SU-DHL-6 (cell line): ENCODE results near the gene VCAN.

Source experiments
- H2AFZ ChIP-seq: fragments of 200-600 bp; sonication (generic); 2 replicates; pipeline ENCODE4 v1.6.1; 2014; ENCODE audit warnings: low read depth, mild to moderate bottlenecking, moderate library complexity, mixed read lengths, antibody characterized with exemption, low read length; ENCODE audit not compliant: severe bottlenecking
- H3F3A ChIP-seq: fragments of 200-600 bp; shearing (Covaris generic); 2 replicates; pipeline ENCODE4 v1.6.0; 2016; ENCODE audit warnings: antibody characterized with exemption, mild to moderate bottlenecking; ENCODE audit not compliant: insufficient read depth
- H3K27ac ChIP-seq: fragments of 200-600 bp; sonication (generic); 2 replicates; pipeline ENCODE4 v1.5.1; 2016; ENCODE audit warnings: low read depth, mild to moderate bottlenecking, low read length, moderate library complexity, mixed read lengths
- H3K27me3 ChIP-seq: fragments of 200-600 bp; sonication (generic), shearing (Covaris generic); 2 replicates; pipeline ENCODE4 v1.6.0; 2014; ENCODE audit warnings: mild to moderate bottlenecking, low read length
- H3K36me3 ChIP-seq: fragments of 200-600 bp; sonication (generic); 2 replicates; pipeline ENCODE4 v1.6.1; 2014; ENCODE audit warnings: mild to moderate bottlenecking, low read length, mixed read lengths
- H3K4me2 ChIP-seq: fragments of 300-600, 200-600 bp; shearing (Covaris generic), sonication (generic); 2 replicates; pipeline ENCODE4 v1.6.0; 2014; ENCODE audit warnings: low read length, low read depth, mild to moderate bottlenecking; ENCODE audit not compliant: poor library complexity, severe bottlenecking
- H3K4me3 ChIP-seq: fragments of 200-600 bp; sonication (generic); 2 replicates; pipeline ENCODE4 v1.5.1; 2014; ENCODE audit warnings: antibody characterized with exemption, low read length, mild to moderate bottlenecking, mixed read lengths; ENCODE audit not compliant: insufficient read depth, poor library complexity, severe bottlenecking
- H3K79me2 ChIP-seq: fragments of 200-600 bp; sonication (generic); 2 replicates; pipeline ENCODE4 v1.6.1; 2014; ENCODE audit warnings: mild to moderate bottlenecking, low read length, moderate library complexity; ENCODE audit not compliant: insufficient read depth
- H3K9ac ChIP-seq: fragments of 200-600 bp; sonication (generic); 2 replicates; pipeline ENCODE4 v1.7.0; 2014; ENCODE audit warnings: mild to moderate bottlenecking, low read length
- H3K9me2 ChIP-seq: fragments of 200-600 bp; sonication (generic); replicated peaks from 2 replicates; pipeline ENCODE4 v1.6.1; 2014; ENCODE audit warnings: low read length; ENCODE audit not compliant: insufficient read depth
- H3K9me3 ChIP-seq: fragments of 200-600 bp; sonication (generic); 2 replicates; pipeline ENCODE4 v1.6.1; 2014; ENCODE audit warnings: low read length, mixed read lengths; ENCODE audit not compliant: insufficient read depth
- H4K20me1 ChIP-seq: fragments of 200-600 bp; sonication (generic); 2 replicates; pipeline ENCODE4 v1.6.1; 2014; ENCODE audit warnings: low read depth, mild to moderate bottlenecking, antibody characterized with exemption, low read length, moderate library complexity, mixed read lengths
- EZH2phosphoT487 ChIP-seq: fragments of 200-600 bp; sonication (generic), shearing (Covaris generic); conservative IDR thresholded peaks from 2 replicates; pipeline ENCODE4 v1.6.1; 2018; ENCODE audit warnings: mild to moderate bottlenecking, antibody characterized with exemption, low read length, moderate library complexity, mixed read lengths
- TF ChIP-seq, protein P1 (sequence below): fragments of 200-600 bp; sonication (generic); IDR thresholded peaks from one replicate; pipeline ENCODE4 v1.5.1; 2017; ENCODE audit warnings: antibody characterized with exemption, mild to moderate bottlenecking, low read length, moderate library complexity; ENCODE audit not compliant: insufficient read depth, poor library complexity, severe bottlenecking

Gene VCAN

DNA sequence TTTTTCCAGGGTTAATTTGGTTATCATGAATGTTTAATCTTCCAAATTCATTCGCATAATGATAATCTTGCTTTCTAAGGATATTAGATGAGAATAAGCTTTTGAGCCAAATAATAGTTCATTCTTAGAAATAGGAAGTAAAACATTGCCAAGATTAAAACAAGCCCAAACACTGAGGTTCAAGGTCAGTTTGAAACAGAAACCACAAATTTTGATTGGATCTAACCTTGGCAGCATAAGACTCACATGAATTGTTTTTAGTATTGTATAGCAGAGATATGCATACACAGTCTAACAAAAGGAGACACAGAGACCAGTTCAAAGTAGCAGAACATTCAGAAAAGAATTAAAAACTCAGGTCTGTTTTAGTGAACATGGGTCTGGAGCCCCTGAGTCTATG is 43.4 kb upstream of the VCAN start:
- Histone ChIP-seq H3K36me3 (no peaks in the 10 kb centered on the region), H4K20me1 (no peaks in the 10 kb centered on the region), H3K27me3 (no peaks in the 10 kb centered on the region), H3K79me2 (no peaks in the 10 kb centered on the region), H3K9me2 (no peaks in the 10 kb centered on the region), H3K9me3 (no peaks in the 10 kb centered on the region), H3K4me2 (no peak overlapping the region), H2AFZ (no peak overlapping the region), H3F3A (no peaks in the 10 kb centered on the region), H3K27ac (no peak overlapping the region), H3K4me3 (no peak overlapping the region), H3K9ac (no peak overlapping the region)
- TF ChIP-seq, protein P1, sequence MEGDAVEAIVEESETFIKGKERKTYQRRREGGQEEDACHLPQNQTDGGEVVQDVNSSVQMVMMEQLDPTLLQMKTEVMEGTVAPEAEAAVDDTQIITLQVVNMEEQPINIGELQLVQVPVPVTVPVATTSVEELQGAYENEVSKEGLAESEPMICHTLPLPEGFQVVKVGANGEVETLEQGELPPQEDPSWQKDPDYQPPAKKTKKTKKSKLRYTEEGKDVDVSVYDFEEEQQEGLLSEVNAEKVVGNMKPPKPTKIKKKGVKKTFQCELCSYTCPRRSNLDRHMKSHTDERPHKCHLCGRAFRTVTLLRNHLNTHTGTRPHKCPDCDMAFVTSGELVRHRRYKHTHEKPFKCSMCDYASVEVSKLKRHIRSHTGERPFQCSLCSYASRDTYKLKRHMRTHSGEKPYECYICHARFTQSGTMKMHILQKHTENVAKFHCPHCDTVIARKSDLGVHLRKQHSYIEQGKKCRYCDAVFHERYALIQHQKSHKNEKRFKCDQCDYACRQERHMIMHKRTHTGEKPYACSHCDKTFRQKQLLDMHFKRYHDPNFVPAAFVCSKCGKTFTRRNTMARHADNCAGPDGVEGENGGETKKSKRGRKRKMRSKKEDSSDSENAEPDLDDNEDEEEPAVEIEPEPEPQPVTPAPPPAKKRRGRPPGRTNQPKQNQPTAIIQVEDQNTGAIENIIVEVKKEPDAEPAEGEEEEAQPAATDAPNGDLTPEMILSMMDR: no peak
- no peak for TF ChIP-seq EZH2phosphoT487

DNA sequence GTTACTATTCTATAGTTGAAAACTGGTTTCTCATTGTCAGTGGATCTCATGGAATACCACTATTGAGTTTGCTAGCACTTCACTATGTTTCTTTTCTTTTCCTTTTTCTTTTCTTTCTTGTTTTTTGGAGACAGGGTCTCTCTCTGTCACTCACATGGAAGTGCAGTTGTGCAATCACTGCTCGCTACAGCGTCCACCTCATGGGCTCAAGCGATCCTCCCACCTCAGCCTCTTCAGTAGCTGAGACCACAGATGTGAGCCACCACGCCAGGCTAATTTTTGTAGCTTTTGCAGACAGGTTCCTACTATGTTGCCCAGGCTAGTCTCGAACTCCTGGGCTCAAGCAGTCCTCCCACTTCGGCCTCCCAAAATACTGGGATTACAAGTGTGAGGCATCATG is 42.7 kb upstream of the VCAN start:
- Histone ChIP-seq H3K4me3 (no peak overlapping the region), H3K79me2 (no peaks in the 10 kb centered on the region), H3K9me2 (no peaks in the 10 kb centered on the region), H3K9ac (no peak overlapping the region), H3K27me3 (no peaks in the 10 kb centered on the region), H2AFZ (no peak overlapping the region), H4K20me1 (no peaks in the 10 kb centered on the region), H3K9me3 (no peaks in the 10 kb centered on the region), H3K27ac (no peak overlapping the region), H3K4me2 (no peak overlapping the region), H3F3A (no peaks in the 10 kb centered on the region), H3K36me3 (no peaks in the 10 kb centered on the region)
- TF ChIP-seq EZH2phosphoT487: no peak
- TF ChIP-seq, protein P1: no peak

DNA sequence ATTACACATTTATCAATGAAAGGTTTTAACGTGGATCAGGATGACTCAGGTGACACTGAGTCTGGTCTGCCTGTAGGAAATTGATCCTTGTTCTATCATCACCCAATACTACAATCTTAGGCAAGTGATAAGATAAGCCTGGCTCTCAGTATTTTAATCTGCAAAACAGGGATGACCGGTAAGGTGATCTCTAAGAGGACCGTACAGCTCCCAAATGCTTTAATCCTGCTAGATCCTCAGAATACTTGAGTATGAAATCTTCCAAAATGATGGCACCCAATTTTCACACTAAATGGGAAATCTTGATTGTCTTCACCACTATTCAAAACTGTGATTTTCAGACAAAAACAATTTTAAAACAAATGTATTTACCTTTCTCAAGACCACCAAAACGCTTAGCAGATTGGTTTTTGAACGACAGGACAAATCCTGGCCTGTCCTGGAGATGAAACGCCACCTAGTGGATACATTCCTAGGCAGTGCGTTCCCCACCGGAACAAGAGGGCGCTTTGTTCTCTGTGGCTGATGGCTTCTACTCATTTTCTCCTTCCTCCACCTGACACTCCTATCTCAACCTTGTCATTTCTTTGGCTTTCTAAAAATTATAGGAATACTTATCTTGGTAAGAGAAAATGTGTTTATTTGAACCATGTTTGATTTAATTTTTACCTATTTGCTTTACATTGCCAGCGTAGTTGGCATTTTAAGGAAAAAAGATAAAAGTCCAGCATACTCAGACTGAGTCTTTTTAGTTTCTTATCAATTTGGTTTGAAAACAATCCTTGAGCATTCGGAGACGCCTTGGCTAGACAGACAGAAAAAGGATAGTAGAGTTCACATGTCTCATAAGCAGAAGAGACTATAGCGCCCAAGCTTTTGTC is 41.2 kb upstream of the VCAN start:
- H3K4me3 ChIP-seq: no peak overlapping the region
- H3K9ac ChIP-seq: no peak overlapping the region
- H3K4me2 ChIP-seq: no peak overlapping the region
- H2AFZ ChIP-seq: no peak overlapping the region
- no peaks in the 10 kb centered on the region for H3F3A ChIP-seq
- H3K79me2 ChIP-seq: no peaks in the 10 kb centered on the region
- no peaks in the 10 kb centered on the region for H3K9me3 ChIP-seq
- H4K20me1 ChIP-seq: no peaks in the 10 kb centered on the region
- no peak overlapping the region for H3K27ac ChIP-seq
- no peaks in the 10 kb centered on the region for H3K9me2 ChIP-seq
- TF ChIP-seq, protein P1: peak; percentile 90
- TF ChIP-seq EZH2phosphoT487: no peak
- no peaks in the 10 kb centered on the region for H3K36me3 ChIP-seq
- no peaks in the 10 kb centered on the region for H3K27me3 ChIP-seq
